Fibroblast of skin of abdomen (primary cell): ENCODE measurements around the gene C1GALT1C1L.
"Not testable (repeated sequence)": the region's sequence is repeated elsewhere in the genome, so short reads cannot be mapped to it uniquely, and the experiment has no call there.

Experiments
- DNase-seq: peaks from one replicate; pipeline ENCODE4 v3.0.0-alpha.2; 2013

C1GALT1C1L gene

DNA sequence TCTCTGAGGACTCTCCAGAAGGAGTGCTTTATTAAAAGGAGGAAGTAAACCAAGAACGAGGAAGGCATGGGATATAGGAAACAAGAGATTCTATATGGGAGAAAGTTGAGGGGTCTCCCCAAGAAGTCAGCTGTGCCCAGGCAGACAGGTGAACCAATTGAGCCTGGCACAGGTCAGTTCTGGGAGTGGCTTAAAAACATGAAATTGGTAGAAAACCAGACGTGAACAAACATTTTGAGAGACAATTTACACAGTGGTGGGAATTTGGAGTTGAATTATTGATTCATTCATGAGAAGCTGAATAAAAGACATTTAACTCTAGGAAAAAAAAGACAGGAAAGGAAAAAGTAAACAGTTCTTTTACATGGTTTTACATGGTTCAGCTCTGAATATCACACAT is 22.7 kb downstream of the C1GALT1C1L start:
- DNase-seq, result no peak

DNA sequence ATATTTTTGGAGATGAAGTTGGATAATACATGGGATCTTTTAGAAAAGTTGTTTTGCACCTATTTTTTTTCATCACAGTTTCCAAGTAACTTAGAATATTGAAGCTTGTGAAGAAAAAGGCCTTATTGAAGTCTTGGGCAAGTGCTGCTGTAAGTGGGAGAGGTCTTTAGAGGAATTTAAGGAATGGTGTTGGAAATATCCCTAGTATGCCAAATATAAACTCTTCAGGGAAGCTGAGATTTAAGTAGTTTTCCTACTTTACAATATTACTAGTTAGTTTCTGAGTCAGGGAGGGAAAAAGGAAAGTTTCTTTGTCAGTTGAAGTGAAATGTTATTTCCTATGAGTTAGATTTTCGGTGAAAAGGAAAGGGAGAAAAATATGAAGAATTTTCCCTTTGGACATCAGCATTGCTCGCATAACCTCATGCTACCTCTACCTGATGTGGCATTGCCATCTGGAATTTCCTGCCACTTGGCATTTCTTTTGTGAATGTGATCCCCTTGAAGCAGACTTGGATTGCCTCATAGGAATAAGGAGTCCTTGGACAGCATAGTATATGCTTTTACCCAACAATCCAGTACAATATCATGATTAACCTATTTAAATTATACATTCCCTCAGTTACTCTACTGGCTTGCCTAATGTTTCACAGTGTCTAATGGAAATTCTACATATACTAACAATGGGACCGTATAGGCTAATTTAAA is 27.1 kb downstream of the C1GALT1C1L start:
- DNase-seq, result peak; percentile 43

GRCh38 chr2:43643680-43644079 is 32.5 kb downstream of the C1GALT1C1L start:
- DNase-seq, result no peak

DNA sequence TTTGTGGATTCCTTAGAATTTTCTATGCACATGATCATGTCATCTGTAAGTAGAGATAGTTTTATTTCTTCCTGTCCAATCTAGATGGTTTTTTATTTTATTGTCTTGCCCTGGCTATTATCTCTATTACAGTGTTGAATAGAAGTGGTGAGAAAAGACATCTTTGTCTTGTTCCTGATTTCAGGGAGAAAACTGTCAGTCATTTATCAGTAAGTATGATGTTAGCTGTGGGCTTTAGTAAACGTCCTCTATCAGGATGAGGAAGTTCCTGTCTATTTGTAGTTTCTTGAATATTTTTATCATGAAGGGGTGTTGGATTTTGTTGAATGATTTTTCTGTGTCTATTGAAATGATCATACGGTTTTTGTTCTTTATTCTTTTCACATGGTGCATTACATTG is 33.9 kb downstream of the C1GALT1C1L start:
- no peak for DNase-seq

DNA sequence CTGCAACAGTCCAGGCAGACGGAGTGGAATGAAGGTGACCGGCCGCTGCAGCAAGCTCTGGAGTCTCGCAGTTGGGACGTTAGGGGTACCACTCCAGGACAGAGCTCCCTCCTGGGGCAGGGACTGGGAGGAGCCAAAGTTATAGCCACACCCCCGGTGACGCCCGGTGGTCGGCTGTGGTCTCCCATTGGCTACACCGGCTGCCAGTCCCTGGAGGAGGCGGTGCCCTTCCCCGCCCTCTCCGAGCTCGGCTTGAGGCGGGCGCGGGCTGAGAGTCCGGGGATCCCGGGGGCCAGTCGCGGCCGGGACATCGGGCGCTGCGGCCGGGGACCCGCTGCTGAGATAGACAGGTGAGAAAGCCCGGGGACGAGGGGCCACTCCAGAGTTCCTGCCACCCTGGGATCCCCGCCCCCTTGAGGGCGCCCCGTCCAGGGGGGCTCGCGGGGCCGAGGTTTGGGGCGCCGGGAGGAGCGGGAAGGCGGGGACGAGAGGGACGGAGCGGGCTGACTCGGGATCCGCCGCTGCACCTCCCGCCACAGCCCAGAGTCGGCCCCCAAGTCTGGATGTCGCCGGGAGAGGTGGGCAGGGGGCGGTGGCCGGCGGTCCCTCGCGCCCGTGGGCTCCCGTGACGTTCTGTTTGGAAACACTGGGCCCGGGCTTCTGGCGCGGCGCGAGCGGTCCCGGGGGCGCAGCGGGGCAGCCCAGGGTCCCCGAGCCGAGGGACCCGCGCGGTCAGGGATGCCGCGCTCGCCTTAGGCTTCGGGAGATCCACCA is 39.0 kb downstream of the C1GALT1C1L start, which contains the start of gene PLEKHH2:
Gene PLEKHH2, plus strand, starts transcription at position 231 of the 774 bp plus-strand sequence. CDS start 7,414 bp downstream, outside the sequence.
- peak; percentile 86 for DNase-seq

GRCh38 chr2:43636621-43637020 is 39.6 kb downstream of the C1GALT1C1L start:
- no peak for DNase-seq

DNA sequence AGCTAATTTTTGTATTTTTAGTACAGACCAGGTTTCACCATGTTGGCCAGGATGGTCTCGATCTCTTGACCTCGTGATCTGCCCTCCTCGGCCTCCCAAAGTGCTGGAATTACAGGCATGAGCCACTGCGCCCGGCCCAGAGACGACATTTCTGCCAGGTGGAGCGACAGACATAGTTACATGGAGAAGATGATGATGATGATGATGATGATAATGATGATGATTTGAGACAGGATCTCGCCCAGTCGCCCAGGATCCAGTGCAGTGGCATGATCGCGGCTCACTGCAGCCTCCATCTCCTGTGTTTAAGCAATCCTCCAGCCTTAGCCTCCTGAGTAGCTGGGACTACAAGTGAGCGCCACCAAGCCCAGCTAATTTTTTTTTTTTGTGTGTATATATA is 40.1 kb downstream of the C1GALT1C1L start:
- DNase-seq, result not testable (repeated sequence)

GRCh38 chr2:43634604-43635306 is 41.5 kb downstream of the C1GALT1C1L start:
- DNase-seq, result peak; percentile 91

GRCh38 chr2:43631618-43632317 is 44.5 kb downstream of the C1GALT1C1L start:
- no peak for DNase-seq
